Measurements from ENCODE around the gene NAA15. TPM values are rescaled to one million over a fixed set of nuclear protein-coding genes. Genes with fewer than 3 reads are reported as not detected.

Gene NAA15
- total and polyA plus RNA-seq, 2 of the 8 experiments (the other 6 are each of a cell fraction or from before 2014, with no cell fraction given) = 9.7 to 124 TPM

DNA sequence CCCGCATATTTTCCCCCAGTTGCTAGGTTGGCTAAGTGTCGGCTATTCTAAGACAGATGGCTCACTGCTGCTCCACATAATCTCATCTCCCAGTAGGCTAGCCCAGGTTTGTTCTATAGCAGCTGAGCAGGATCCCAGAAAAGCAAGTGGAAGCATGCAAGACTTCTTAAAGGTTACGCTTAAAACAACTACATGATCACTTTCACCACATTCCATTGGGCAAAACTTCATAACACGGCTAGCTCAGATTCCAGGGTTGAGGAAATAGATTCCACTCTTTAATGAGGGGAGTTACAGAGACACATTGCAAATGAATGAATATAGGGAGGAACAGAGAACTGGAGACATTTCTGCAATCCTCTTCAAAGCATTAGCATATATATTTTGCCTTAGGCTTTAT, 139.7 kb downstream of the NAA15 start (continued):
- TF ChIP-seq, protein P1, sequence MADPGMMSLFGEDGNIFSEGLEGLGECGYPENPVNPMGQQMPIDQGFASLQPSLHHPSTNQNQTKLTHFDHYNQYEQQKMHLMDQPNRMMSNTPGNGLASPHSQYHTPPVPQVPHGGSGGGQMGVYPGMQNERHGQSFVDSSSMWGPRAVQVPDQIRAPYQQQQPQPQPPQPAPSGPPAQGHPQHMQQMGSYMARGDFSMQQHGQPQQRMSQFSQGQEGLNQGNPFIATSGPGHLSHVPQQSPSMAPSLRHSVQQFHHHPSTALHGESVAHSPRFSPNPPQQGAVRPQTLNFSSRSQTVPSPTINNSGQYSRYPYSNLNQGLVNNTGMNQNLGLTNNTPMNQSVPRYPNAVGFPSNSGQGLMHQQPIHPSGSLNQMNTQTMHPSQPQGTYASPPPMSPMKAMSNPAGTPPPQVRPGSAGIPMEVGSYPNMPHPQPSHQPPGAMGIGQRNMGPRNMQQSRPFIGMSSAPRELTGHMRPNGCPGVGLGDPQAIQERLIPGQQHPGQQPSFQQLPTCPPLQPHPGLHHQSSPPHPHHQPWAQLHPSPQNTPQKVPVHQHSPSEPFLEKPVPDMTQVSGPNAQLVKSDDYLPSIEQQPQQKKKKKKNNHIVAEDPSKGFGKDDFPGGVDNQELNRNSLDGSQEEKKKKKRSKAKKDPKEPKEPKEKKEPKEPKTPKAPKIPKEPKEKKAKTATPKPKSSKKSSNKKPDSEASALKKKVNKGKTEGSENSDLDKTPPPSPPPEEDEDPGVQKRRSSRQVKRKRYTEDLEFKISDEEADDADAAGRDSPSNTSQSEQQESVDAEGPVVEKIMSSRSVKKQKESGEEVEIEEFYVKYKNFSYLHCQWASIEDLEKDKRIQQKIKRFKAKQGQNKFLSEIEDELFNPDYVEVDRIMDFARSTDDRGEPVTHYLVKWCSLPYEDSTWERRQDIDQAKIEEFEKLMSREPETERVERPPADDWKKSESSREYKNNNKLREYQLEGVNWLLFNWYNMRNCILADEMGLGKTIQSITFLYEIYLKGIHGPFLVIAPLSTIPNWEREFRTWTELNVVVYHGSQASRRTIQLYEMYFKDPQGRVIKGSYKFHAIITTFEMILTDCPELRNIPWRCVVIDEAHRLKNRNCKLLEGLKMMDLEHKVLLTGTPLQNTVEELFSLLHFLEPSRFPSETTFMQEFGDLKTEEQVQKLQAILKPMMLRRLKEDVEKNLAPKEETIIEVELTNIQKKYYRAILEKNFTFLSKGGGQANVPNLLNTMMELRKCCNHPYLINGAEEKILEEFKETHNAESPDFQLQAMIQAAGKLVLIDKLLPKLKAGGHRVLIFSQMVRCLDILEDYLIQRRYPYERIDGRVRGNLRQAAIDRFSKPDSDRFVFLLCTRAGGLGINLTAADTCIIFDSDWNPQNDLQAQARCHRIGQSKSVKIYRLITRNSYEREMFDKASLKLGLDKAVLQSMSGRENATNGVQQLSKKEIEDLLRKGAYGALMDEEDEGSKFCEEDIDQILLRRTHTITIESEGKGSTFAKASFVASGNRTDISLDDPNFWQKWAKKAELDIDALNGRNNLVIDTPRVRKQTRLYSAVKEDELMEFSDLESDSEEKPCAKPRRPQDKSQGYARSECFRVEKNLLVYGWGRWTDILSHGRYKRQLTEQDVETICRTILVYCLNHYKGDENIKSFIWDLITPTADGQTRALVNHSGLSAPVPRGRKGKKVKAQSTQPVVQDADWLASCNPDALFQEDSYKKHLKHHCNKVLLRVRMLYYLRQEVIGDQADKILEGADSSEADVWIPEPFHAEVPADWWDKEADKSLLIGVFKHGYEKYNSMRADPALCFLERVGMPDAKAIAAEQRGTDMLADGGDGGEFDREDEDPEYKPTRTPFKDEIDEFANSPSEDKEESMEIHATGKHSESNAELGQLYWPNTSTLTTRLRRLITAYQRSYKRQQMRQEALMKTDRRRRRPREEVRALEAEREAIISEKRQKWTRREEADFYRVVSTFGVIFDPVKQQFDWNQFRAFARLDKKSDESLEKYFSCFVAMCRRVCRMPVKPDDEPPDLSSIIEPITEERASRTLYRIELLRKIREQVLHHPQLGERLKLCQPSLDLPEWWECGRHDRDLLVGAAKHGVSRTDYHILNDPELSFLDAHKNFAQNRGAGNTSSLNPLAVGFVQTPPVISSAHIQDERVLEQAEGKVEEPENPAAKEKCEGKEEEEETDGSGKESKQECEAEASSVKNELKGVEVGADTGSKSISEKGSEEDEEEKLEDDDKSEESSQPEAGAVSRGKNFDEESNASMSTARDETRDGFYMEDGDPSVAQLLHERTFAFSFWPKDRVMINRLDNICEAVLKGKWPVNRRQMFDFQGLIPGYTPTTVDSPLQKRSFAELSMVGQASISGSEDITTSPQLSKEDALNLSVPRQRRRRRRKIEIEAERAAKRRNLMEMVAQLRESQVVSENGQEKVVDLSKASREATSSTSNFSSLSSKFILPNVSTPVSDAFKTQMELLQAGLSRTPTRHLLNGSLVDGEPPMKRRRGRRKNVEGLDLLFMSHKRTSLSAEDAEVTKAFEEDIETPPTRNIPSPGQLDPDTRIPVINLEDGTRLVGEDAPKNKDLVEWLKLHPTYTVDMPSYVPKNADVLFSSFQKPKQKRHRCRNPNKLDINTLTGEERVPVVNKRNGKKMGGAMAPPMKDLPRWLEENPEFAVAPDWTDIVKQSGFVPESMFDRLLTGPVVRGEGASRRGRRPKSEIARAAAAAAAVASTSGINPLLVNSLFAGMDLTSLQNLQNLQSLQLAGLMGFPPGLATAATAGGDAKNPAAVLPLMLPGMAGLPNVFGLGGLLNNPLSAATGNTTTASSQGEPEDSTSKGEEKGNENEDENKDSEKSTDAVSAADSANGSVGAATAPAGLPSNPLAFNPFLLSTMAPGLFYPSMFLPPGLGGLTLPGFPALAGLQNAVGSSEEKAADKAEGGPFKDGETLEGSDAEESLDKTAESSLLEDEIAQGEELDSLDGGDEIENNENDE (IDR thresholded peaks at IDR 0.05; ENCODE audit: insufficient replicate concordance, low read length) = no peak
- TF ChIP-seq SIN3A (conservative IDR thresholded peaks at IDR 0.05 in 1 of 2, IDR thresholded peaks at IDR 0.05 in 1 of 2; ENCODE audit: low read depth in 1 of 2, low read length in 2 of 2) = no peak
- no peak for TF ChIP-seq SAP30 (IDR thresholded peaks at IDR 0.05; ENCODE audit: insufficient read depth, insufficient replicate concordance, low read length)
- no peak for TF ChIP-seq NANOG (IDR thresholded peaks at IDR 0.05; ENCODE audit: insufficient read depth, low read depth, low read length, poor library complexity, severe bottlenecking)
- no peak for TF ChIP-seq CBX5 (IDR thresholded peaks at IDR 0.05; ENCODE audit: low read depth, low read length)
- no peak for TF ChIP-seq YY1 (IDR thresholded peaks at IDR 0.05; ENCODE audit: low read depth, low read length)
- no peak for TF ChIP-seq CEBPB (IDR thresholded peaks at IDR 0.05; ENCODE audit: low read depth, low read length)
- TF ChIP-seq TEAD4 (IDR thresholded peaks at IDR 0.05; ENCODE audit: low read depth, low read length) = no peak
- TF ChIP-seq POLR2A (IDR thresholded peaks at IDR 0.05; ENCODE audit: control extremely low read depth in 1 of 2, low read depth in 2 of 2, low read length in 2 of 2) = no peak

All from H1 (cell line).